ENCODE results near the gene PFKFB4. TPM values are rescaled to one million over a fixed set of nuclear protein-coding genes. Genes with fewer than 3 reads are reported as not detected.

PFKFB4 gene
- total and polyA plus RNA-seq, 3 experiments from 2014 or later, result 1.3 to 2.2 (median 1.8) TPM

- no peaks in the 10 kb centered on the region for H3K36me3 Mint-ChIP-seq
- no peak overlapping the region for H3K4me3 Mint-ChIP-seq
- Histone ChIP-seq H3K9me3 (ENCODE audit: low read length) (no peaks in the 10 kb centered on the region), H3K27me3 (ENCODE audit: insufficient read depth, low read length, poor library complexity, severe bottlenecking) (no peaks in the 10 kb centered on the region), H3K36me3 (ENCODE audit: insufficient read depth, low read length) (no peaks in the 10 kb centered on the region), H3K27ac (ENCODE audit: low read depth, low read length) (no peak overlapping the region), H3K4me3 (ENCODE audit: low read length) (no peak overlapping the region), H3K4me1 (ENCODE audit: insufficient read depth, low read length) (no peaks in the 10 kb centered on the region)
- POLR2A ChIA-PET, result no interaction called here
- CTCF ChIA-PET, result interaction anchor here (1.5 to 2.3 kb wide), 2 partner anchors 13 to 162 kb away, joined by 3 to 5 read pairs; no protein-coding TSS in a partner anchor
- peaks cover 0 to 4% of the 10 kb centered on the region in 2 donors for H3K27me3 Mint-ChIP-seq
- H3K27ac Mint-ChIP-seq, result peak overlapping the region in 1 of 8 donors; percentile 29
- DNase-seq, result no peak
- no peaks in the 10 kb centered on the region for H3K9me3 Mint-ChIP-seq
- peaks cover 10 to 11% (median 10%) of the 10 kb centered on the region in 3 donors for H3K4me1 Mint-ChIP-seq
Measured at GRCh38 chr3:48562367-48563095, 5.9 kb upstream of the PFKFB4 start.

DNA sequence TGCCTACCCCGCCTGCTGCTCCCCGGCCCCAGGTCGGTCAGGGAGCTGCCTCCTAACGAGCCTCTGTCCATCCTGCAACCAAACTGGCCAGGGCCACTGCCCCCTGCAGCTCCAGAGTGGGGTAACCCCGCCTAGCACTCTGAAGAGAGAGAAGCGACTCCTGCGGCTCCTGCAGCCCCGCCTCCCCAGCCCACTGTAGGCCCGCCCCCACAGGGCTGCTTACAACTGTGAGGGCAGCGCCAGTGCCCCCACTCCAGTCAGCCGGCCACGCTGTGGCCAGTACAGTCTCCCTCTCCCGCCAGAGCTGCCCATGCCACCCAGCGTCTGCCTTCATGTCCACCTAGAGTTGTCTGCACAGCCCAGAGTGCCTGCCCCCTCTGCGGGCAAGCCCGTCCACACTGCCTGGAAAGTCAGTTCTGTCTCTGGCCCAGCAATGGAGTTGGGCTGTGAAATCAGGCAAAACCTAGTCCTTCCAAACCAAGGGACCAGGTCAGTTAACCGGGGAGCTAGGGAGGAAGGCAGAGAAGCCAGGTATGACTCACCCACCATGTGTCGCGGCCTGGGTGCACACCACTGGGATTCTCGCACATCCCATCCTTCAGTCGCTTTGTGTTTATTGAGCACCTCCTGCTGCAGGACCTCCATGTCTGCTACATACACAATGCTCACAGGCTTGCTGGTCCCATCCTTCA, 4.6 kb upstream of the PFKFB4 start:
- ChIA-PET POLR2A (no interaction called here), CTCF (interaction anchor here (1.5 to 2.3 kb wide), 2 partner anchors 12 to 161 kb away, joined by 3 to 5 read pairs; no protein-coding TSS in a partner anchor)
- Histone ChIP-seq H3K36me3 (ENCODE audit: insufficient read depth, low read length) (no peaks in the 10 kb centered on the region), H3K4me3 (ENCODE audit: low read length) (no peak overlapping the region), H3K4me1 (ENCODE audit: insufficient read depth, low read length) (peaks cover 3% of the 10 kb centered on the region), H3K9me3 (ENCODE audit: low read length) (no peaks in the 10 kb centered on the region), H3K27ac (ENCODE audit: low read depth, low read length) (no peak overlapping the region), H3K27me3 (ENCODE audit: insufficient read depth, low read length, poor library complexity, severe bottlenecking) (no peaks in the 10 kb centered on the region)
- Mint-ChIP-seq H3K4me1 (peaks cover 11 to 19% (median 13%) of the 10 kb centered on the region in 3 donors), H3K36me3 (no peaks in the 10 kb centered on the region), H3K27me3 (peaks cover 0 to 1% of the 10 kb centered on the region in 2 donors), H3K9me3 (no peaks in the 10 kb centered on the region), H3K27ac (no peak overlapping the region), H3K4me3 (no peak overlapping the region)
- DNase-seq, result no peak

- H3K27ac Mint-ChIP-seq, result no peak overlapping the region
- no peaks in the 10 kb centered on the region for H3K9me3 Mint-ChIP-seq
- Histone ChIP-seq H3K36me3 (ENCODE audit: insufficient read depth, low read length) (no peaks in the 10 kb centered on the region), H3K4me1 (ENCODE audit: insufficient read depth, low read length) (peaks cover 6% of the 10 kb centered on the region), H3K9me3 (ENCODE audit: low read length) (no peaks in the 10 kb centered on the region), H3K27ac (ENCODE audit: low read depth, low read length) (peak overlapping the region; percentile 38), H3K4me3 (ENCODE audit: low read length) (no peak overlapping the region), H3K27me3 (ENCODE audit: insufficient read depth, low read length, poor library complexity, severe bottlenecking) (no peaks in the 10 kb centered on the region)
- H3K4me1 Mint-ChIP-seq, result peaks cover 15 to 23% (median 16%) of the 10 kb centered on the region in 3 donors
- peaks cover 0 to 1% of the 10 kb centered on the region in 2 donors for H3K27me3 Mint-ChIP-seq
- CTCF ChIA-PET, result interaction anchor here (2.3 kb wide), 1 partner anchor 160 kb away, joined by 5 read pairs; no protein-coding TSS in a partner anchor
- H3K36me3 Mint-ChIP-seq, result no peaks in the 10 kb centered on the region
- peak overlapping the region in 2 of 7 donors; percentile 2 to 29 for H3K4me3 Mint-ChIP-seq
- DNase-seq, result no peak
- POLR2A ChIA-PET, result no interaction called here
Measured at GRCh38 chr3:48560648-48561018, 4.0 kb upstream of the PFKFB4 start.

DNA sequence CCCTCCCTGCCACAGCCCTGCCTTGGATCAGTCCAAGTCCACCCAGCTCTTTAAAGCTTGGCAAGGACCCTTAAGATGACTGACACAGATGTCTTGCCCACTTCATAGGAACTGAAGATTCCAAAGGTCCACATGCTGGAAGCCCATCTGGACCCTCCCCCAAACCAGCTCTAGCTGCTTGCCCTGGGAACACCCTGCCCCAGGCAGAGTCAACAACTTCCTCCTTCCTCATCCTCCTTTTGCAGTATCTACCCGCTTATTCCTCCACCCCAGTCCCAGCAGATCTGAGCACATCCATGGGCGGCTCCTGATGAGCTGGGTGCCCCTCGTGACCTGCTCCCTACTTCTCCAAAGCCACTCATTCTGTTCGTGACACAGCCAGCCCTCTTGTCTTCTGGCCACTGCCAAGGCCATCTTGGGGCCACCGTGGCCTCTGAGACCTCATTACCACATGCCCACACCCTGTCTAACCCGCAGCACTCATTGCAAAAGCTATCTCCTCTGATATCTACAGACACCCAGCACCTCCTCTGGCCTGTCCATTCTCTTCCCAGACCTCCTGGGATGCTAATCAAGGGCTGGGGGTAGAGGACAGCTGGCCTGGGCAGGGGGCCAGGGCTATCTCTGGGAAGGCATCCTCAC, 2.0 kb upstream of the PFKFB4 start:
- no peaks in the 10 kb centered on the region for H3K27me3 Mint-ChIP-seq
- ChIA-PET POLR2A (interaction anchor here (0.5 to 0.6 kb wide), 2 partner anchors 117 to 1134 kb away, joined by 3 read pairs; no protein-coding TSS in a partner anchor), CTCF (interaction anchor here (0.7 to 4.6 kb wide), 17 partner anchors 9 to 318 kb away, joined by 3 to 44 read pairs (median 5); partner anchors contain the start of genes ATRIP, CCDC51, SLC26A6 and TMA7)
- peaks cover 6% of the 10 kb centered on the region for H3K4me1 ChIP-seq (ENCODE audit: insufficient read depth, low read length)
- no peak overlapping the region for H3K27ac ChIP-seq (ENCODE audit: low read depth, low read length)
- H3K36me3 ChIP-seq (ENCODE audit: insufficient read depth, low read length), result no peaks in the 10 kb centered on the region
- H3K36me3 Mint-ChIP-seq, result no peaks in the 10 kb centered on the region
- H3K4me1 Mint-ChIP-seq, result peaks cover 9 to 18% (median 16%) of the 10 kb centered on the region in 3 donors
- no peaks in the 10 kb centered on the region for H3K9me3 Mint-ChIP-seq
- H3K4me3 Mint-ChIP-seq, result peak overlapping the region in 5 of 7 donors; percentile 25 to 87 (median 59)
- H3K4me3 ChIP-seq (ENCODE audit: low read length), result no peak overlapping the region
- no peak for DNase-seq
- H3K9me3 ChIP-seq (ENCODE audit: low read length), result no peaks in the 10 kb centered on the region
- H3K27me3 ChIP-seq (ENCODE audit: insufficient read depth, low read length, poor library complexity, severe bottlenecking), result no peaks in the 10 kb centered on the region
- peak overlapping the region in 4 of 8 donors; percentile 31 to 66 (median 48) for H3K27ac Mint-ChIP-seq

DNA sequence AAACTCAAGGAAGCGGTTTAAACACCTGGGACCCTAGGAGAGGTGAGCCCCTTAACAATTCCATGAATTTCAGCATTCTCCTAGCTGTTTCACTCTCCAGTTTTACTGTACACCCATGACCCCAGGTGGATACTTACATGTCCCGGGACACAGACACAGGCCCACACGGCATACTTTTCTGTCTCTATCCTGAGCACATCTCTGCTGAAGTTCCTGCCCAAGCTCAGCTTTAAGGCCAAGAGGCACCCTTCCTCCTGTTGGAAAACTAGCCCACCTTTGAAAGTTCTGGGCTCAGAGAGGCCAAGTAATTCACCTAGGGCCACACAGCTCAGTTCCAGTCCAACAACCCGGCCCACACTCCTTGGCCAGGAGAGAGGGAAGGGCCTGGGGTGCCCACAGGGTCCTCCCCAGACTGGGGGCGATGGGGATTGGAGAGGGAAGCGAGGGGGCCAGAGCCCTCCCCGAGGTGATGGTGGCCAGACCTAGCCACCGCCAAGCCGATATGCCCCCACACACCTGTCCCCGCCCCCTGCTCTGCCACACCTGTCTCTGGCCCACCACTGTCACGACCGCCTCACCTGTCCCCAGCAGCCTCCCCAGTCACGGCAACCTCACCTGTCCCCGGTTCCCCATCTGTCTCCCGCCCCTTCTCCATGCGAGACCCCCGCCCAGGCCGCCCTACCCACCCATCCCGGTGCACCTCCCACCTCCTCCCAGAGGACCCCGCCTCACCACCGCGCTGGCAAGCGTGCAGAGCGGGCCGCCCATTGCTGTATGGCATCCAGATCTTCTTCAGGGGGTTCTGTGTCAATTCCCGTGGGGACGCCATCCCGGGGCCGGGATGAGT, 431 bp downstream of the PFKFB4 start:
- Histone ChIP-seq H3K4me1 (ENCODE audit: insufficient read depth, low read length) (peaks cover 6% of the 10 kb centered on the region), H3K27me3 (ENCODE audit: insufficient read depth, low read length, poor library complexity, severe bottlenecking) (no peaks in the 10 kb centered on the region), H3K36me3 (ENCODE audit: insufficient read depth, low read length) (no peaks in the 10 kb centered on the region), H3K9me3 (ENCODE audit: low read length) (no peaks in the 10 kb centered on the region), H3K27ac (ENCODE audit: low read depth, low read length) (peak overlapping the region; percentile 51), H3K4me3 (ENCODE audit: low read length) (peak overlapping the region; percentile 61)
- H3K27me3 Mint-ChIP-seq, result no peaks in the 10 kb centered on the region
- peak overlapping the region in 7 of 8 donors; percentile 3 to 83 (median 56) for H3K27ac Mint-ChIP-seq
- ChIA-PET CTCF (interaction anchor here (1.1 to 6.3 kb wide), 4 partner anchors 116 to 283 kb away, joined by 3 to 44 read pairs (median 28); partner anchors contain the start of genes CCDC51 and TMA7), POLR2A (interaction anchor here (0.7 to 1.3 kb wide), 3 partner anchors 84 to 256 kb away, joined by 5 to 6 read pairs (median 5); partner anchors contain the start of gene CCDC51)
- peaks cover 9 to 18% (median 13%) of the 10 kb centered on the region in 3 donors for H3K4me1 Mint-ChIP-seq
- H3K9me3 Mint-ChIP-seq, result no peaks in the 10 kb centered on the region
- no peaks in the 10 kb centered on the region for H3K36me3 Mint-ChIP-seq
- H3K4me3 Mint-ChIP-seq, result peak overlapping the region; percentile 62 to 89 (median 80)
- peak in 1 of 5 donors; percentile 13 for DNase-seq

DNA sequence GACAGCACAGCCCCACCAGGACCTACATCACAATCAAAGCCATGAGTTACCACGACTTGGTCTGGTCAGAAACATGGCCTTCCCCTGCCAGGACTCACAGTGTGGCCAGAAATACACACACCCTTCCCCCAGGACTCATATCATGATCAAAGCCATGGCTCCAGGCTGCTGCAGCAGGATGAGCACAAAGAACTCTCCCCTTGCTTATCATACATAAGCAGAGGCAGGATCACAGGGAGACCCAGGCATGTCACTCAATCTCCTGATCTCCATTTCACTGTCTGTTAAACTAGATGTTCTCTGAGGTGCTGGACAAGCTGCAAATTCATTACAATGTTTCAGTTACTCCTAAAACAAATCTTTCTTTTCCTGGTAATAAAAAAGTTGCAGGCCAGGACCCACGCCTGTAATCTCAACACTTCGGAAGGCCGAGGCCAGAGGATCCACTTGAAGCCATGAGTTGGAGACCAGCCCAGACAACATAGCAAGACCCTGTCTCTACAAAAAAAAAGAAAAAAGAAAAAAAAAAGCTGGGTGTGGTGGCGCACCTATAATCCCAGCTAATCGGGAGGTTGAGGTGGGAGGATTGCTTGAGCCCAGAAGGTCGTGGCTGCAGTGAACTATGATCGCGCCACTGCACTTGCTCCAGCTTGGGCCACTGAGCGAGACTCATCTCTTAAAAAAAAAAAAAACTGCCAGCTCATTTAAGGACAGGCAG, 1.2 kb downstream of the PFKFB4 start:
- peak overlapping the region in 1 of 8 donors; percentile 47 for H3K27ac Mint-ChIP-seq
- H3K27ac ChIP-seq (ENCODE audit: low read depth, low read length), result peak overlapping the region; percentile 51

More for the DNA sequence above, 1.2 kb downstream of the PFKFB4 start:
- H3K9me3 ChIP-seq (ENCODE audit: low read length), result no peaks in the 10 kb centered on the region
- H3K4me1 ChIP-seq (ENCODE audit: insufficient read depth, low read length), result peaks cover 6% of the 10 kb centered on the region
- ChIA-PET POLR2A (interaction anchor here (1.3 kb wide), 1 partner anchor 255 kb away, joined by 5 read pairs; no protein-coding TSS in a partner anchor), CTCF (interaction anchor here (1.2 to 6.3 kb wide), 4 partner anchors 48 to 155 kb away, joined by 3 to 44 read pairs (median 22); partner anchors contain the start of genes CCDC51 and TMA7)
- peaks cover 9 to 18% (median 13%) of the 10 kb centered on the region in 3 donors for H3K4me1 Mint-ChIP-seq
- H3K4me3 Mint-ChIP-seq, result peak overlapping the region; percentile 29 to 80 (median 58)
- no peaks in the 10 kb centered on the region for H3K27me3 ChIP-seq (ENCODE audit: insufficient read depth, low read length, poor library complexity, severe bottlenecking)
- no peak overlapping the region for H3K4me3 ChIP-seq (ENCODE audit: low read length)
- H3K9me3 Mint-ChIP-seq, result no peaks in the 10 kb centered on the region
- no peak for DNase-seq
- no peaks in the 10 kb centered on the region for H3K36me3 Mint-ChIP-seq
- H3K36me3 ChIP-seq (ENCODE audit: insufficient read depth, low read length), result no peaks in the 10 kb centered on the region
- peaks cover 0 to 2% of the 10 kb centered on the region in 2 donors for H3K27me3 Mint-ChIP-seq
